Vagina (tissue), 2 donors: ENCODE measurements around the gene PDE3B.

ENCODE experiments used
- CTCF ChIP-seq, 3 experiments: fragments of 450-650 bp in 2 of 3; fragments of 200-600 bp in 1 of 3; sonication (generic) in 1 of 3; IDR thresholded peaks; one replicate each; pipeline ENCODE4 v1.5.1; 2017 to 2019; ENCODE audit warnings: antibody characterized with exemption in 3 of 3, mild to moderate bottlenecking in 2 of 3, moderate library complexity in 2 of 3
- POLR2A ChIP-seq, 2 donors: fragments of 450-650 bp; IDR thresholded peaks; one replicate each; pipeline ENCODE4 v1.6.1; 2017; ENCODE audit warnings: antibody characterized with exemption in 2 of 2, mild to moderate bottlenecking in 2 of 2, moderate library complexity in 2 of 2

DNA sequence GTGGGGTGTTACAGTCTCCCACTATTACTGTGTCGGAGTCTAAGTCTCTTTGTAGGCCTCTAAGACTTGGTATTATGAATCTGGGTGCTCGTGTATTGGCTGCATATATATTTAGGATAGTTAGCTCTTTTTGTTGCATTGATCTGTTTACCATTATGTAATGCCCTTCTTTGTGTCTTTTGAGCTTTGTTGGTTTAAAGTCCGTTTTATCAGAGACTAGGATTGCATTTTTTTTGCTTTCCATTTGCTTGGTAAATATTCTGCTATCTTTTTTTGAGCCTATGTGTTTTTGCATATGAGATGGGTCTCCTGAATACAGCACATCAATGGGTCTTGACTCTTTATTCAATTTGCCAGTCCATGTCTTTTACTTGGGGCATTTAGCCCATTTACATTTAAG lies 97.6 kb downstream of the PDE3B start:
- TF ChIP-seq POLR2A (IDR thresholded peaks at IDR 0.05) = no peak
- no peak for TF ChIP-seq CTCF (IDR thresholded peaks at IDR 0.05)
